Measurements from ENCODE around the gene PNMA6F.

- no peak for TF ChIP-seq CTCF (IDR thresholded peaks at IDR 0.05)
- TF ChIP-seq EZH2 (IDR thresholded peaks at IDR 0.05; ENCODE audit: borderline replicate concordance, insufficient read depth, low read depth, low read length, poor library complexity, severe bottlenecking) = no peak
Observed at GRCh38 chrX:153370293-153371055, 48.9 kb upstream of the PNMA6F start.
